ENCODE results near the gene ADAM12.

The ADAM12 gene

GRCh38 chr10:126170776-126171175 is 217.5 kb downstream of the ADAM12 start:
- no peak for DNase-seq

GRCh38 chr10:126170371-126170770 is 217.9 kb downstream of the ADAM12 start:
- no peak for DNase-seq

- no peak for DNase-seq
Measured at GRCh38 chr10:126169899-126170298, 218.4 kb downstream of the ADAM12 start.

- peak in 1 of 2 donors; percentile 29 for DNase-seq
Measured at GRCh38 chr10:126166797-126167196, 221.5 kb downstream of the ADAM12 start.

- DNase-seq, result no peak
Measured at GRCh38 chr10:126165874-126166273, 222.4 kb downstream of the ADAM12 start.

- no peak for DNase-seq
Measured at GRCh38 chr10:126163506-126163905, 224.8 kb downstream of the ADAM12 start.

GRCh38 chr10:126161691-126162090 is 226.6 kb downstream of the ADAM12 start:
- DNase-seq, result no peak

- DNase-seq, result no peak
Measured at GRCh38 chr10:126160971-126161630, 227.2 kb downstream of the ADAM12 start.

GRCh38 chr10:126160571-126160970 is 227.7 kb downstream of the ADAM12 start:
- no peak for DNase-seq

GRCh38 chr10:126158133-126158892 is 230.0 kb downstream of the ADAM12 start:
- DNase-seq, result no peak

- DNase-seq, result no peak
Measured at GRCh38 chr10:126157189-126157588, 231.1 kb downstream of the ADAM12 start.

GRCh38 chr10:126156503-126156902 is 231.8 kb downstream of the ADAM12 start:
- DNase-seq, result no peak

GRCh38 chr10:126156012-126156411 is 232.3 kb downstream of the ADAM12 start:
- no peak for DNase-seq

- DNase-seq, result no peak
Measured at GRCh38 chr10:126155528-126155927, 232.7 kb downstream of the ADAM12 start.

GRCh38 chr10:126153711-126154628 is 234.3 kb downstream of the ADAM12 start:
- no peak for DNase-seq

GRCh38 chr10:126147866-126148587 is 240.2 kb downstream of the ADAM12 start:
- DNase-seq, result no peak

GRCh38 chr10:126146771-126147170 is 241.5 kb downstream of the ADAM12 start:
- DNase-seq, result no peak

GRCh38 chr10:126143117-126143516 is 245.2 kb downstream of the ADAM12 start:
- DNase-seq, result no peak

- no peak for DNase-seq
Measured at GRCh38 chr10:126140746-126141273, 247.5 kb downstream of the ADAM12 start.

GRCh38 chr10:126137562-126138221 is 250.6 kb downstream of the ADAM12 start:
- DNase-seq, result no peak

GRCh38 chr10:126135941-126136595 is 252.2 kb downstream of the ADAM12 start:
- no peak for DNase-seq

Measured in stimulated activated CD4-positive, alpha-beta T cell treated with anti-CD3 and anti-CD28 coated beads, Interleukin-2, amount 100 ng/mL, for 24 hours (primary cell).